Gastroesophageal sphincter (tissue), 4 donors: ENCODE data around the gene MPZL3. TPM values are rescaled to one million over a fixed set of nuclear protein-coding genes. Genes with fewer than 3 reads are reported as not detected.

Experiments
- ATAC-seq: fragments of 150-250 bp; one replicate; pipeline ENCODE4 v1.9.1; 2016; ENCODE audit warnings: mild to moderate bottlenecking, moderate library complexity
- H3K27ac ChIP-seq, 4 donors: fragments of 200-600 bp; sonication (generic) in 3 of 4; 1 replicate in 3 of 4; 2 replicates in 1 of 4; pipeline ENCODE4 v1.5.1; 2016 to 2019
- H3K27me3 ChIP-seq: fragments of 200-600 bp; sonication (generic); one replicate; pipeline ENCODE4 v1.5.1; 2019
- H3K36me3 ChIP-seq, 2 donors: fragments of 200-600 bp; sonication (generic); one replicate each; pipeline ENCODE4 v1.5.1; 2019; ENCODE audit warnings: control low read depth in 1 of 2
- H3K4me1 ChIP-seq, 3 donors: fragments of 200-600 bp; sonication (generic); 1 replicate in 2 of 3; 2 replicates in 1 of 3; pipeline ENCODE4 v1.5.1; 2016 to 2019; ENCODE audit warnings: control low read depth in 2 of 3
- H3K4me3 ChIP-seq, 2 donors: fragments of 200-600 bp; sonication (generic); one replicate each; pipeline ENCODE4 v1.5.1; 2019; ENCODE audit warnings: mild to moderate bottlenecking in 1 of 2, moderate library complexity in 1 of 2
- H3K9me3 ChIP-seq, 3 donors: fragments of 200-600 bp; sonication (generic); one replicate each; pipeline ENCODE4 v1.5.1; 2017 to 2019; ENCODE audit warnings: control low read depth in 2 of 3
- EP300 ChIP-seq: sonication (generic); formaldehyde crosslinking; IDR thresholded peaks from one replicate; pipeline ENCODE4 v1.6.1; 2017; ENCODE audit warnings: antibody characterized with exemption, mild to moderate bottlenecking
- POLR2A ChIP-seq, 2 donors: fragments of 450-650 bp; IDR thresholded peaks; one replicate each; pipeline ENCODE4 v1.6.1; 2017; ENCODE audit warnings: antibody characterized with exemption in 2 of 2, mild to moderate bottlenecking in 2 of 2, moderate library complexity in 1 of 2
- POLR2AphosphoS5 ChIP-seq: sonication (generic); formaldehyde crosslinking; IDR thresholded peaks from one replicate; pipeline ENCODE4 v1.6.1; 2017; ENCODE audit warnings: antibody characterized with exemption
- WGBS, 2 donors: methylation state at CpG; one replicate each; pipeline ENCODE4 v1.1.5; 2018; ENCODE audit warnings: low coverage in 1 of 2; 5-methylcytosine and 5-hydroxymethylcytosine counted together
- total RNA-seq, 4 donors: library from RNA; depleted of rRNA; stranded (reverse); fragments of >200 nt; gene quantifications; one replicate each; pipeline ENCODE4 v1.1.0, GENCODE V29; 2016
- TF ChIP-seq, protein P1 (sequence below), 4 experiments: fragments of 200-600 bp in 2 of 4; fragments of 450-650 bp in 2 of 4; sonication (generic) in 1 of 4; IDR thresholded peaks; one replicate each; pipeline ENCODE4 v1.5.1; 2017 to 2019; ENCODE audit warnings: antibody characterized with exemption in 4 of 4, mild to moderate bottlenecking in 2 of 4, moderate library complexity in 2 of 4

Gene MPZL3
- total RNA-seq, 4 donors from 2014 or later = 0.54 to 3.8 (median 0.65) TPM

DNA sequence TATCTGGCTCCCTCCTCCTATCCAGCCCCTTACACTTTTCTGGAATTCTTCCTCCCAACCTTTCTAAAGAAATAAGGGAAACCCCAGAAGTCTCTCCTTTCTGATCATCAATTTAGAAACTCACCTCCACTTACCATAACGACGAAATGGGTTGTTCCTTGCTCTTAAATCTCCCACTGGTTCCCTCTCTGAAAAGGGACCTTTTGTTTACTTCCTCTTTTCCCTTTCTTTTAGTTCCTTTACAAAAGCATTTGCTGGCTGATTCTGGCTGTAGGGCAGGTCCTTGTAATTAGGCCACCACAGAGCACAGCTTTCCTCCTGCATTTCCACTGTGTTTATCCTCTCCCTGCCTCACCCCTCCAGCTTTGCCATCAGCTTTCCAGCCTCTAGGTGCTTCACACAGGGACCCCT lies 39.4 kb downstream of the MPZL3 start:
- Histone ChIP-seq H3K9me3 (no peaks in the 10 kb centered on the region), H3K27me3 (peaks cover 82% of the 10 kb centered on the region), H3K36me3 (no peaks in the 10 kb centered on the region), H3K27ac (no peak overlapping the region), H3K4me1 (no peaks in the 10 kb centered on the region), H3K4me3 (no peak overlapping the region)
- ATAC-seq = no peak
- TF ChIP-seq EP300 = no peak
- TF ChIP-seq, protein P1, sequence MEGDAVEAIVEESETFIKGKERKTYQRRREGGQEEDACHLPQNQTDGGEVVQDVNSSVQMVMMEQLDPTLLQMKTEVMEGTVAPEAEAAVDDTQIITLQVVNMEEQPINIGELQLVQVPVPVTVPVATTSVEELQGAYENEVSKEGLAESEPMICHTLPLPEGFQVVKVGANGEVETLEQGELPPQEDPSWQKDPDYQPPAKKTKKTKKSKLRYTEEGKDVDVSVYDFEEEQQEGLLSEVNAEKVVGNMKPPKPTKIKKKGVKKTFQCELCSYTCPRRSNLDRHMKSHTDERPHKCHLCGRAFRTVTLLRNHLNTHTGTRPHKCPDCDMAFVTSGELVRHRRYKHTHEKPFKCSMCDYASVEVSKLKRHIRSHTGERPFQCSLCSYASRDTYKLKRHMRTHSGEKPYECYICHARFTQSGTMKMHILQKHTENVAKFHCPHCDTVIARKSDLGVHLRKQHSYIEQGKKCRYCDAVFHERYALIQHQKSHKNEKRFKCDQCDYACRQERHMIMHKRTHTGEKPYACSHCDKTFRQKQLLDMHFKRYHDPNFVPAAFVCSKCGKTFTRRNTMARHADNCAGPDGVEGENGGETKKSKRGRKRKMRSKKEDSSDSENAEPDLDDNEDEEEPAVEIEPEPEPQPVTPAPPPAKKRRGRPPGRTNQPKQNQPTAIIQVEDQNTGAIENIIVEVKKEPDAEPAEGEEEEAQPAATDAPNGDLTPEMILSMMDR (IDR thresholded peaks at IDR 0.05) = no peak
- TF ChIP-seq POLR2A (IDR thresholded peaks at IDR 0.05) = no peak
- no peak for TF ChIP-seq POLR2AphosphoS5
- 39 to 65% methylated on average over 2 of the region's 2 CpGs for WGBS, 2 donors

GRCh38 chr11:118212131-118212725 lies 39.9 kb downstream of the MPZL3 start:
- 80 to 86% methylated on average over 5 to 6 of the region's 7 CpGs for WGBS, 2 donors
- no peaks in the 10 kb centered on the region for H3K36me3 ChIP-seq
- TF ChIP-seq POLR2AphosphoS5 (no peak), POLR2A (IDR thresholded peaks at IDR 0.05) (no peak), EP300 (no peak)
- TF ChIP-seq, protein P1 (IDR thresholded peaks at IDR 0.05) = no peak
- no peaks in the 10 kb centered on the region for H3K9me3 ChIP-seq
- no peaks in the 10 kb centered on the region for H3K4me1 ChIP-seq
- no peak overlapping the region for H3K4me3 ChIP-seq
- peaks cover 81% of the 10 kb centered on the region for H3K27me3 ChIP-seq
- no peak for ATAC-seq
- H3K27ac ChIP-seq = no peak overlapping the region

DNA sequence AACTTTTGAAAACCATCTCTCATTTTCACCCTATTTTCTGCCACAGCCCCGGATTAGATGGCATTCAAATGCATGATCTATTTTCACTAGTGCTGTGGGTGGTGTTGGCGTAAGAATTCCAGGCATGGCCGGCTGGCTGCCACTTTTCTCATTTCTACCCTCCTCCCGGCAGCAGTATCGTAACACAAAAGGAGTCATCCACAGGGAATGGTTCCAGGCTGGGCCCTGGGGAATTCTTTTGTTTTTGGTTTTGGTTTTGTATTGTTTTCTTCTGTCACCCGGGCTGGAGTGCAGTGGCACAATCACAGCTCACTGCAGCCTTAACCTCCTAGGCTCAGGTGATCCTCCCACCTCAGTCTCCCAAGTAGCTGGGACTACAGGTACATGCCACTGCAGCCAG lies 41.2 kb downstream of the MPZL3 start:
- Histone ChIP-seq H3K4me3 (no peak overlapping the region), H3K9me3 (no peaks in the 10 kb centered on the region), H3K27ac (no peak overlapping the region), H3K4me1 (no peaks in the 10 kb centered on the region), H3K36me3 (no peaks in the 10 kb centered on the region), H3K27me3 (peaks cover 71% of the 10 kb centered on the region)
- 26 to 29% methylated on average over 1 to 4 of the region's 6 CpGs for WGBS, 2 donors
- ATAC-seq = no peak
- no peak for TF ChIP-seq EP300
- TF ChIP-seq, protein P1 (IDR thresholded peaks at IDR 0.05) = no peak
- no peak for TF ChIP-seq POLR2AphosphoS5

DNA sequence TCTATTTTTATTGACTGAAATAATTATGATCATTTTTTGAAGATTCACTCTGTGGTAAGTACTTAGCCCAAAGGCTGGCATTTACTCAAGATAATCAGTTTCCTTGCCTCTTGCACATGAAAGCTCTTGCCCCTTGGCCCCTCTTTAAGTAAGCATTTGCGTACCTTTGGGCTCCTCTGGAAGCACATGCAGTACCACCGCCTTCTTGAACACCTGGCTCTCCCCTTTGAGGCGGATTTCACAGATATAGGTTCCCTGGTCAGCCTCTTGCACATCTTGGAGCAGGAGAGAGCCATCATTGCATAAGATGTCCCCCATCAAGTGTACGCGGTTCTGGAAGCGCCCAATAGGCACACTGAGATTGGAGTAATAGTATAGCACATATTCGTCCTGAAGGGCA lies 41.8 kb downstream of the MPZL3 start:
- WGBS, 2 donors = 80 to 90% methylated on average over 3 of the region's 7 CpGs
- H3K4me1 ChIP-seq = no peaks in the 10 kb centered on the region
- peaks cover 67% of the 10 kb centered on the region for H3K27me3 ChIP-seq
- no peak overlapping the region for H3K4me3 ChIP-seq
- no peaks in the 10 kb centered on the region for H3K36me3 ChIP-seq
- ATAC-seq = no peak
- no peaks in the 10 kb centered on the region for H3K9me3 ChIP-seq
- TF ChIP-seq, protein P1 (IDR thresholded peaks at IDR 0.05) = no peak
- TF ChIP-seq POLR2AphosphoS5 = no peak
- TF ChIP-seq POLR2A (IDR thresholded peaks at IDR 0.05) = no peak
- TF ChIP-seq EP300 = no peak
- no peak overlapping the region for H3K27ac ChIP-seq

DNA sequence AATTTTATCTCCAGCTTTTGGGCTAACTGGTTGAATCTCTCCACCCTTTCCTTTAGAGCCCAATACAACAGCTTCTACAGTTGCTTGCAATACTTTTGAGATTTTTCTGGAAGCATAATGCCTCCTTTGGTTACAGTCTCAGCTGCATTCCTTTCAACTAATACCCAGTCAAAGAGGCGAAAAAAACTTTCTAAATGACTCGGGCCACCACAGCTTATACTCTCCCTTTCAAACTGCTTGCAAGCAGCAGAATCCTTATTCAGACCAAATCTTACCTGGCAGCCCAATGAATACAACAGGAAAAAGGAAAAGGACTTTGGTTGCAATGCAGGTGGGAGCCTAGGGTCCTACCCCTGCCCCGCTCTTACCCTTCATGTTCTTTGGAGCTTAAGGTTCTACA lies 43.1 kb downstream of the MPZL3 start:
- ATAC-seq = no peak
- Histone ChIP-seq H3K9me3 (no peaks in the 10 kb centered on the region), H3K27me3 (peaks cover 54% of the 10 kb centered on the region), H3K36me3 (no peaks in the 10 kb centered on the region), H3K27ac (no peak overlapping the region), H3K4me3 (no peak overlapping the region), H3K4me1 (no peaks in the 10 kb centered on the region)
- no peak for TF ChIP-seq POLR2AphosphoS5
- WGBS, 2 donors = 78 to 93% methylated on average over 3 of the region's 3 CpGs
